CD14-positive monocyte (primary cell): ENCODE results near the gene LSM10. TPM values are rescaled to one million over a fixed set of nuclear protein-coding genes. Genes with fewer than 3 reads are reported as not detected.

Source experiments
- DNase-seq, 3 donors: peaks; one replicate each; pipeline ENCODE4 v3.0.0-alpha.2; 2011 to 2022
- H2AFZ ChIP-seq: 2 replicates; pipeline ENCODE4 v1.6.0; 2012; ENCODE audit warnings: mild to moderate bottlenecking, low read depth, low read length, inconsistent platforms; ENCODE audit not compliant: insufficient read depth, poor library complexity, severe bottlenecking
- H3K27ac ChIP-seq, 2 donors: 1 replicate in 1 of 2; 2 replicates in 1 of 2; pipeline ENCODE4 v1.5.1; 2012 to 2013; ENCODE audit warnings: low read length in 2 of 2, control low read depth in 1 of 2, inconsistent platforms in 1 of 2, low read depth in 1 of 2, mild to moderate bottlenecking in 1 of 2
- H3K27me3 ChIP-seq, 2 donors: one replicate each; pipeline versions ENCODE4 v1.6.0 to v1.6.1; 2011 to 2013; ENCODE audit warnings: low read length in 2 of 2; ENCODE audit not compliant: control insufficient read depth in 2 of 2, insufficient read depth in 2 of 2
- H3K36me3 ChIP-seq, 2 donors: replicated peaks in 1 of 2; 1 replicate in 1 of 2; 2 replicates in 1 of 2; pipeline versions ENCODE4 v1.5.1 to v1.6.1; 2012 to 2013; ENCODE audit warnings: low read length in 2 of 2, control low read depth in 1 of 2, inconsistent platforms in 1 of 2, mild to moderate bottlenecking in 1 of 2; ENCODE audit not compliant: insufficient read depth in 2 of 2, control insufficient read depth in 1 of 2
- H3K4me1 ChIP-seq, 2 donors: 1 replicate in 1 of 2; 2 replicates in 1 of 2; pipeline versions ENCODE4 v1.5.1 to v1.6.1; 2012 to 2013; ENCODE audit warnings: low read length in 2 of 2, control low read depth in 1 of 2, inconsistent platforms in 1 of 2, mild to moderate bottlenecking in 1 of 2, moderate library complexity in 1 of 2; ENCODE audit not compliant: insufficient read depth in 2 of 2, control insufficient read depth in 1 of 2
- H3K4me2 ChIP-seq: replicated peaks from 2 replicates; pipeline ENCODE3; 2012; ENCODE audit warnings: low read length, moderate library complexity, mild to moderate bottlenecking; ENCODE audit not compliant: poor library complexity, severe bottlenecking; ENCODE audit errors: extremely low read depth
- H3K4me3 ChIP-seq, 3 experiments: fragments of 200-600 bp in 1 of 3; sonication (generic) in 1 of 3; replicated peaks in 1 of 3; 1 replicate in 2 of 3; 2 replicates in 1 of 3; pipeline ENCODE4 v1.5.1; 2011 to 2013; ENCODE audit warnings: low read length in 3 of 3, mild to moderate bottlenecking in 3 of 3, control low read depth in 2 of 3, low read depth in 2 of 3, inconsistent platforms in 1 of 3, moderate library complexity in 1 of 3
- H3K79me2 ChIP-seq: 2 replicates; pipeline ENCODE4 v1.6.0; 2012; ENCODE audit warnings: mild to moderate bottlenecking, control low read depth, inconsistent platforms, low read length, moderate library complexity; ENCODE audit not compliant: insufficient read depth
- H3K9ac ChIP-seq: 2 replicates; pipeline ENCODE4 v1.6.0; 2017; ENCODE audit warnings: low read length, mild to moderate bottlenecking; ENCODE audit not compliant: insufficient read depth, poor library complexity, severe bottlenecking
- H3K9me3 ChIP-seq, 2 donors: replicated peaks in 1 of 2; 1 replicate in 1 of 2; 2 replicates in 1 of 2; pipeline versions ENCODE4 v1.5.1 to v1.6.1; 2012 to 2013; ENCODE audit warnings: low read length in 2 of 2, control low read depth in 1 of 2; ENCODE audit not compliant: control insufficient read depth in 1 of 2, insufficient read depth in 1 of 2
- H4K20me1 ChIP-seq: 2 replicates; pipeline ENCODE4 v1.6.0; 2012; ENCODE audit warnings: mild to moderate bottlenecking, low read length, control low read depth, moderate library complexity; ENCODE audit not compliant: insufficient read depth
- H3K27ac Mint-ChIP-seq, 7 donors: one replicate each; pipeline ENCODE4 v1.8.0; 2020; ENCODE audit warnings: mild to moderate bottlenecking in 7 of 7, mixed read lengths in 7 of 7, moderate library complexity in 6 of 7, inconsistent platforms in 2 of 7
- H3K27me3 Mint-ChIP-seq, 3 donors: one replicate each; pipeline ENCODE4 v1.8.0; 2021 to 2022; ENCODE audit warnings: low read depth in 3 of 3, mild to moderate bottlenecking in 3 of 3, mixed read lengths in 3 of 3, moderate library complexity in 3 of 3, inconsistent platforms in 1 of 3
- H3K36me3 Mint-ChIP-seq, 2 donors: one replicate each; pipeline ENCODE4 v1.8.0; 2020; ENCODE audit warnings: mixed read lengths in 2 of 2, inconsistent platforms in 1 of 2, mild to moderate bottlenecking in 1 of 2
- H3K4me1 Mint-ChIP-seq: one replicate; pipeline ENCODE4 v1.8.0; 2020; ENCODE audit warnings: mild to moderate bottlenecking, mixed read lengths
- H3K4me3 Mint-ChIP-seq, 2 donors: one replicate each; pipeline ENCODE4 v1.8.0; 2020; ENCODE audit warnings: mild to moderate bottlenecking in 2 of 2, mixed read lengths in 2 of 2, moderate library complexity in 1 of 2
- H3K9me3 Mint-ChIP-seq, 7 donors: one replicate each; pipeline ENCODE4 v1.8.0; 2020 to 2022; ENCODE audit warnings: mixed read lengths in 7 of 7, mild to moderate bottlenecking in 6 of 7, moderate library complexity in 6 of 7, inconsistent platforms in 2 of 7
- WGBS: methylation state at CpG from one replicate; pipeline ENCODE4 v1.1.5; 2013; ENCODE audit warnings: missing lambda C conversion rate; ENCODE audit not compliant: insufficient coverage; 5-methylcytosine and 5-hydroxymethylcytosine counted together
- intact Hi-C, 2 donors: fragments of 100-400 bp; cut with micrococcal nuclease; formaldehyde crosslinking; loops; one replicate each; pipeline versions ENCODE4 v1.15.0 to v1.15.1; 2023
- polyA plus RNA-seq, 3 donors: library from polyadenylated mRNA; depleted of rRNA in 1 of 3; unstranded in 2 of 3; stranded (reverse) in 1 of 3; fragments of 300-500 nt in 2 of 3; fragments of >200 nt in 1 of 3; fragmentation: Illumina TruSeq in 2 of 3; gene quantifications; 1 replicate in 2 of 3; 2 replicates in 1 of 3; pipeline ENCODE4 v1.2.3, GENCODE V29; 2012 to 2021
- TF ChIP-seq, protein P1 (sequence below): fragments of 200-600 bp; IDR thresholded peaks from one replicate; pipeline ENCODE4 v1.8.0; 2022; ENCODE audit warnings: antibody characterized with exemption, mild to moderate bottlenecking

The LSM10 gene
- polyA plus RNA-seq, 3 donors: 91.4 to 234 (median 224) TPM

DNA sequence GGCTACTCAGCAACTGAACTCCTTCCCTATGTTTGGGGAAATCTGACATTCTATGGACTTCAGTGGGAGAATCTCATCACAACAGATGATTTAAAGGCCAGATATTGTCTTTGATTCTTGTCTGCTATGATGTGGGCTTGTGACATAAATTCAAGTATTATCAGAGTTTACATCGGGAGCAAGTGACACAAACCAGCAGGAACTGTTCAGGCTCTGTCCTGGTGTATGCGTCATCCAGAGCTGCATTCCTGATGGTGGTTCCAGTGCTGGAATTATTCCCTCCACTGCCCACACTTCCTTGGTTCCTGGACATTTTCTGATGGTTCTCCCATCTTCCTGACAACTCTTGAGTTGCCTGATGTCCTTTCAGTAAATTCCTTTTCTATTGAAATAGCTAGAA, 10.8 kb upstream of the LSM10 start:
- Mint-ChIP-seq H3K9me3 (peaks cover 0 to 9% (median 4%) of the 10 kb centered on the region in 7 donors), H3K27ac (no peak overlapping the region), H3K27me3 (peaks cover 0 to 3% (median 1%) of the 10 kb centered on the region in 3 donors), H3K36me3 (peaks cover 33 to 37% of the 10 kb centered on the region in 2 donors), H3K4me3 (no peak overlapping the region), H3K4me1 (peaks cover 7% of the 10 kb centered on the region)
- Histone ChIP-seq H2AFZ (no peak overlapping the region), H3K9ac (no peak overlapping the region), H3K27me3 (no peaks in the 10 kb centered on the region), H3K4me2 (no peak overlapping the region), H3K27ac (no peak overlapping the region), H3K4me3 (no peak overlapping the region), H3K9me3 (peaks cover 0 to 2% of the 10 kb centered on the region in 2 donors), H4K20me1 (no peaks in the 10 kb centered on the region), H3K4me1 (no peaks in the 10 kb centered on the region), H3K36me3 (peaks cover 6 to 17% of the 10 kb centered on the region in 2 donors), H3K79me2 (no peaks in the 10 kb centered on the region)
- DNase-seq: no peak
- TF ChIP-seq, protein P1, sequence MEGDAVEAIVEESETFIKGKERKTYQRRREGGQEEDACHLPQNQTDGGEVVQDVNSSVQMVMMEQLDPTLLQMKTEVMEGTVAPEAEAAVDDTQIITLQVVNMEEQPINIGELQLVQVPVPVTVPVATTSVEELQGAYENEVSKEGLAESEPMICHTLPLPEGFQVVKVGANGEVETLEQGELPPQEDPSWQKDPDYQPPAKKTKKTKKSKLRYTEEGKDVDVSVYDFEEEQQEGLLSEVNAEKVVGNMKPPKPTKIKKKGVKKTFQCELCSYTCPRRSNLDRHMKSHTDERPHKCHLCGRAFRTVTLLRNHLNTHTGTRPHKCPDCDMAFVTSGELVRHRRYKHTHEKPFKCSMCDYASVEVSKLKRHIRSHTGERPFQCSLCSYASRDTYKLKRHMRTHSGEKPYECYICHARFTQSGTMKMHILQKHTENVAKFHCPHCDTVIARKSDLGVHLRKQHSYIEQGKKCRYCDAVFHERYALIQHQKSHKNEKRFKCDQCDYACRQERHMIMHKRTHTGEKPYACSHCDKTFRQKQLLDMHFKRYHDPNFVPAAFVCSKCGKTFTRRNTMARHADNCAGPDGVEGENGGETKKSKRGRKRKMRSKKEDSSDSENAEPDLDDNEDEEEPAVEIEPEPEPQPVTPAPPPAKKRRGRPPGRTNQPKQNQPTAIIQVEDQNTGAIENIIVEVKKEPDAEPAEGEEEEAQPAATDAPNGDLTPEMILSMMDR: no peak
- WGBS: 100% methylated on average over 2 of the region's 2 CpGs
- intact Hi-C loops: no loop called here

DNA sequence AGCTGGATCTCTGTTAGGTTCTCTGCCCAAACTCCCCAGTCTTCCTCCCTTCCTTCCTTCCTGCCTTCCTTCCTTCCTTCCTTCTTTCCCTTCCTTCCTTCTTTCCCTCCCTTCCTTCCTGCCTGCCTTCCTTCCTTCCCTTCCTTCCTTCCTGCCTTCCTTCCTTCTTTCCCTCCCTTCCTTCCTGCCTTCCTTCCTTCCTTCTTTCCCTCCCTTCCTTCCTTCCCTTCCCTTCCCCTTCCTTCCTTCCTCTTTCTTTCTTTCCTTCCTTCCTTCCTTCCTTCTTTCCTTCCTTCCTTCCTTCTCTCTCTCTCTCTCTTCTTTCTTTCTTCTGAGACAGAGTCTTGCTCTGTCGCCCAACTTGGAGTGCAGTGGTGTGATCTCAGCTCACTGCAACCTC, 8.7 kb upstream of the LSM10 start:
- Histone ChIP-seq H3K27ac (peak overlapping the region in 1 of 2 donors; percentile 48), H3K36me3 (peaks cover 6 to 17% of the 10 kb centered on the region in 2 donors), H3K9ac (no peak overlapping the region), H3K4me1 (peaks cover 5 to 9% of the 10 kb centered on the region in 2 donors), H3K4me3 (no peak overlapping the region), H3K4me2 (no peak overlapping the region), H3K27me3 (no peaks in the 10 kb centered on the region), H4K20me1 (no peaks in the 10 kb centered on the region), H2AFZ (no peak overlapping the region), H3K79me2 (peaks cover 10% of the 10 kb centered on the region), H3K9me3 (peaks cover 0 to 2% of the 10 kb centered on the region in 2 donors)
- H3K27me3 Mint-ChIP-seq: peaks cover 0 to 6% (median 1%) of the 10 kb centered on the region in 3 donors
- peaks cover 10% of the 10 kb centered on the region for H3K4me1 Mint-ChIP-seq
- no CpG with 5 or more reads among the region's 1 CpG for WGBS
- H3K9me3 Mint-ChIP-seq: peaks cover 0 to 12% (median 4%) of the 10 kb centered on the region in 7 donors
- TF ChIP-seq, protein P1: no peak
- peaks cover 31 to 35% of the 10 kb centered on the region in 2 donors for H3K36me3 Mint-ChIP-seq
- H3K27ac Mint-ChIP-seq: peak overlapping the region in 6 of 7 donors; percentile 45 to 86 (median 68)
- intact Hi-C loops: no loop called here
- no peak for DNase-seq
- H3K4me3 Mint-ChIP-seq: no peak overlapping the region
